ENCODE results near the gene RYR1.
A peak's percentile ranks its signal among the peaks of the same experiment; 100 is the strongest.
"Not testable (repeated sequence)": the region's sequence is repeated elsewhere in the genome, so short reads cannot be mapped to it uniquely, and the experiment has no call there.

RYR1 gene

GRCh38 chr19:38624822-38625221, 191.3 kb downstream of the RYR1 start:
- DNase-seq: no peak

GRCh38 chr19:38626401-38626800, 192.9 kb downstream of the RYR1 start:
- no peak for DNase-seq

GRCh38 chr19:38629568-38629967, 196.1 kb downstream of the RYR1 start:
- no peak for DNase-seq

GRCh38 chr19:38631301-38631700, 197.8 kb downstream of the RYR1 start:
- DNase-seq: not testable (repeated sequence)

GRCh38 chr19:38631811-38632475, 198.5 kb downstream of the RYR1 start:
- not testable (repeated sequence) for DNase-seq

- DNase-seq: no peak
These were observed 199.2 kb downstream of the RYR1 start for GRCh38 chr19:38632476-38633213.

- DNase-seq: peak; percentile 78
These were observed 201.4 kb downstream of the RYR1 start for GRCh38 chr19:38634757-38635482.

GRCh38 chr19:38635483-38636399, 202.2 kb downstream of the RYR1 start:
- no peak for DNase-seq
